ENCODE measurements around the gene SLC3A2.
"Not testable (repeated sequence)": the region's sequence is repeated elsewhere in the genome, so short reads cannot be mapped to it uniquely, and the experiment has no call there.

Gene SLC3A2

GRCh38 chr11:62931499-62932278 is 51.0 kb downstream of the SLC3A2 start:
- no peak for DNase-seq

DNA sequence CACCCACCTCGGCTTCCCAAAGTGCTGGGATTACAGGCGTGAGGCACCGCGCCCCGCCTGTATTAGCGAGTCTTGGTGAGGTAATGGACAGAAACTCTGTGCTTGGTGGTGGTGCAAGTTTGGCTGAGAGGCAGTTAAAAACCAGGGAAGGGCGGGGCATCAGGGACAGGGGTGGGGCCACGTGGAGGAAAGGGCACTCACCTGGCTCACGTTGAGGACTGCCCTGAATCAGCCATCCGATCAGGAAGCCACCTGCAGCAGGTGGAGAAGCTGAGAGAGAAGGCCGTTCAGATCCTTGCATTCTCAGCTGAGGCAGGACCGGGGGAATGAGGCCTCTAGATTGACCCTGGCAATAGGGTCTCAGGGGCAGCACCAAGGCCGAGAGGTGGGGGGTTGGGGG is 52.6 kb downstream of the SLC3A2 start:
- no peak for DNase-seq

DNA sequence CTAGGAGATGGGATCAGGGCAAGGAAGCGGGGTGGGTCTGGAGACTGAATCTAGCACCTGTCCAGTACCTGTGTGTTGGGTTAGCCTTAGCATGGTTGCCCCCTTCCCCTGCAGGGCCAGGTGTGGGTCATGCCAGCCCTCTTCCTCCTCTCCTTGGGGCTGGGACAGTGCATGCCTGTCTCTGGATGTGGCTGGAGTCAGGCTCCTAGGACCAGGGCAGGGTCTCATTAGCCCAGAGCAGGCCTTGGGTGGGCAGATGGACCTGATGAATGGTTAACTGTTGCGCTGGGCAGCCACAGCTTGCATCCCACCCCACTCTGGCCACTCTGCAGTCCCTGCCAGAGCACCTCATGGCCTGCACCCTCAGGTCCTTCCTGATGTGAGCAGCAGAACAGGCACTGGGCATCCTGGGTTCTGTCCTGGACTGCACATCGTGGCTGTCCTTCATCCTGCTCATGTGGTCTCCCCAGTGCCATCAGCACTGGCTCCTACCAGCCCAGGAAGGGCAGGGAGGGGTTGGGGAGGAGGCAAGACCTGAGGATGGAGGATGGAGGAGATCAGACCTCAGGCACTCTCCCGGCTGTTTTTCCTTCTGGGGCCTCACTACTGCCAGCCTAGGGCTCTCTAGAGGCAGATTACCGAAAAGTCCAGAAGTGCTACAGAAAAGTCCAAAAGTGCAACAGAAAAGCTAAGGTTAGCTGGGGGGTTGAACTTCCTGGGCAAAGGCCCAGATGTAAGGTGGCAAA is 53.2 kb downstream of the SLC3A2 start:
- DNase-seq, result no peak

- DNase-seq, result no peak
Measured at GRCh38 chr11:62934496-62934785, 53.7 kb downstream of the SLC3A2 start.

DNA sequence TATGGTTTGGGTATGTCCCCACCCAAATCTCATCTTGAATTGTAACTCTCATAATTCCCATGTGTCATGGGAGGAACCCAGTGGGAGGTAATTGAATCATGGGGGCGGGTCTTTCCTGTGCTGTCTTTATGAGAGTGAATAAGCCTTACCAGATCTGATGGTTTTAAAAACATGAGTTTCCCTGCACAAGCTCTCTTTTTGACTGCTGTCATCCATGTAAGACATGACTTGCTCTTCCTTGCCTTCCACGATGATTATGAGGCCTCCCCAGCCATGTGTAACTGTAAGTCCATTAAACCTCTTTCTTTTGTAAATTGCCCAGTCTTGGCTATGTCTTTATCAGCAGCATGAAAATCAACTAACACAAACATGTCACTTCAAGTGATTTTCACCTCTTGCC is 56.8 kb downstream of the SLC3A2 start:
- not testable (repeated sequence) for DNase-seq

All from T-helper 2 cell (primary cell).